ENCODE measurements around the gene PDGFC.

DNA sequence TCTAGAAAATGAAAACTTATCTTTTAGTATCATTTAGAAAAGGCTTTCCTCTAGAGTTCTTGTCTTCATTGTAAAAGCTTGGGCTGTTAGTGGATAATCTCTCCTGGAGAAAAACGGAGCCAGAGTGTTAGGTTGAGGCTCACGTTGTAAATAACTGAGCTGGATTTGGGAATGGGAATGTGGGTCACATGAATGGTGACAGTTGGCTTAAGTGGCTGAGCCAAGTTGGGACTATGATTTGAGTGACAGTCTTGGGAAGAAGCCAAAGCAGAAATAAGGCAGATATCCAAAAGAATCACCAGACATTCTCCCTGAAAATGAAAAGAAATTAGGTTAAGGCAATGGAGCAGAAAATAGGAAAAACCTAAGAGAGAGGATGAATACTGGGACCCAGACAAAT, 33.6 kb upstream of the PDGFC start:
- TF ChIP-seq EZH2 (optimal IDR thresholded peaks at IDR 0.05; ENCODE audit: low read depth, low read length), result no peak
- TF ChIP-seq, protein P1, sequence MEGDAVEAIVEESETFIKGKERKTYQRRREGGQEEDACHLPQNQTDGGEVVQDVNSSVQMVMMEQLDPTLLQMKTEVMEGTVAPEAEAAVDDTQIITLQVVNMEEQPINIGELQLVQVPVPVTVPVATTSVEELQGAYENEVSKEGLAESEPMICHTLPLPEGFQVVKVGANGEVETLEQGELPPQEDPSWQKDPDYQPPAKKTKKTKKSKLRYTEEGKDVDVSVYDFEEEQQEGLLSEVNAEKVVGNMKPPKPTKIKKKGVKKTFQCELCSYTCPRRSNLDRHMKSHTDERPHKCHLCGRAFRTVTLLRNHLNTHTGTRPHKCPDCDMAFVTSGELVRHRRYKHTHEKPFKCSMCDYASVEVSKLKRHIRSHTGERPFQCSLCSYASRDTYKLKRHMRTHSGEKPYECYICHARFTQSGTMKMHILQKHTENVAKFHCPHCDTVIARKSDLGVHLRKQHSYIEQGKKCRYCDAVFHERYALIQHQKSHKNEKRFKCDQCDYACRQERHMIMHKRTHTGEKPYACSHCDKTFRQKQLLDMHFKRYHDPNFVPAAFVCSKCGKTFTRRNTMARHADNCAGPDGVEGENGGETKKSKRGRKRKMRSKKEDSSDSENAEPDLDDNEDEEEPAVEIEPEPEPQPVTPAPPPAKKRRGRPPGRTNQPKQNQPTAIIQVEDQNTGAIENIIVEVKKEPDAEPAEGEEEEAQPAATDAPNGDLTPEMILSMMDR (IDR thresholded peaks at IDR 0.05; ENCODE audit: low read length), result no peak
- no peak for TF ChIP-seq EZH2phosphoT487 (IDR thresholded peaks at IDR 0.05; ENCODE audit: low read length)

Data from MM.1S (cell line).